Measurements from ENCODE around the gene ACTR1B.
"Not testable (repeated sequence)": the region's sequence is repeated elsewhere in the genome, so short reads cannot be mapped to it uniquely, and the experiment has no call there.

Gene ACTR1B

GRCh38 chr2:97693476-97693875 lies 29.6 kb upstream of the ACTR1B start:
- CTCF ChIA-PET: no interaction called here
- POLR2A ChIA-PET: no interaction called here
- H3K4me1 ChIP-seq (ENCODE audit: control extremely low read depth in 1 of 4, control insufficient read depth in 4 of 4, insufficient read depth in 4 of 4, low read length in 3 of 4): peaks cover 0 to 12% (median 4%) of the 10 kb centered on the region in 4 experiments
- H3K9me3 ChIP-seq (ENCODE audit: control extremely low read depth in 1 of 5, control insufficient read depth in 4 of 5, insufficient read depth in 2 of 5, low read depth in 1 of 5, low read length in 4 of 5): peaks cover 0 to 1% (median 0%) of the 10 kb centered on the region in 5 experiments
- H3K27me3 ChIP-seq (replicated peaks in 2 of 5; ENCODE audit: control insufficient read depth in 4 of 5, insufficient read depth in 5 of 5, low read length in 4 of 5): no peaks in the 10 kb centered on the region
- no peak for DNase-seq
- H3K4me3 ChIP-seq (ENCODE audit: control insufficient read depth in 1 of 7, extremely low read depth in 1 of 7, insufficient read depth in 4 of 7, low read depth in 2 of 7, low read length in 6 of 7): no peak overlapping the region
- no peak overlapping the region for H3K27ac ChIP-seq (ENCODE audit: insufficient read depth in 1 of 2, low read depth in 1 of 2, low read length in 2 of 2, poor library complexity in 1 of 2, severe bottlenecking in 2 of 2)
- H3K36me3 ChIP-seq (ENCODE audit: control insufficient read depth in 4 of 4, insufficient read depth in 4 of 4, low read length in 3 of 4): no peaks in the 10 kb centered on the region

GRCh38 chr2:97691166-97691565 lies 27.3 kb upstream of the ACTR1B start:
- Histone ChIP-seq H3K36me3 (ENCODE audit: control insufficient read depth in 4 of 4, insufficient read depth in 4 of 4, low read length in 3 of 4) (no peaks in the 10 kb centered on the region), H3K27ac (ENCODE audit: insufficient read depth in 1 of 2, low read depth in 1 of 2, low read length in 2 of 2, poor library complexity in 1 of 2, severe bottlenecking in 2 of 2) (no peak overlapping the region), H3K27me3 (replicated peaks in 2 of 5; ENCODE audit: control insufficient read depth in 4 of 5, insufficient read depth in 5 of 5, low read length in 4 of 5) (no peaks in the 10 kb centered on the region), H3K4me3 (ENCODE audit: control insufficient read depth in 1 of 7, extremely low read depth in 1 of 7, insufficient read depth in 4 of 7, low read depth in 2 of 7, low read length in 6 of 7) (no peak overlapping the region), H3K4me1 (ENCODE audit: control extremely low read depth in 1 of 4, control insufficient read depth in 4 of 4, insufficient read depth in 4 of 4, low read length in 3 of 4) (peaks cover 0 to 8% (median 4%) of the 10 kb centered on the region in 4 experiments), H3K9me3 (ENCODE audit: control extremely low read depth in 1 of 5, control insufficient read depth in 4 of 5, insufficient read depth in 2 of 5, low read depth in 1 of 5, low read length in 4 of 5) (peaks cover 0 to 1% (median 0%) of the 10 kb centered on the region in 5 experiments)
- ChIA-PET CTCF (interaction anchor here (1.2 to 1.6 kb wide), 3 partner anchors 9 to 101 kb away, joined by 3 to 7 read pairs (median 5); no protein-coding TSS in a partner anchor), POLR2A (interaction anchor here (0.8 kb wide), 2 partner anchors 17 to 27 kb away, joined by 3 read pairs; no protein-coding TSS in a partner anchor)
- 100% methylated on average over 3 of the region's 6 CpGs for WGBS (ENCODE audit: insufficient coverage)
- DNase-seq: no peak

GRCh38 chr2:97688062-97688827 lies 24.4 kb upstream of the ACTR1B start:
- Histone ChIP-seq H3K4me3 (ENCODE audit: control insufficient read depth in 1 of 7, extremely low read depth in 1 of 7, insufficient read depth in 4 of 7, low read depth in 2 of 7, low read length in 6 of 7) (no peak overlapping the region), H3K4me1 (ENCODE audit: control extremely low read depth in 1 of 4, control insufficient read depth in 4 of 4, insufficient read depth in 4 of 4, low read length in 3 of 4) (peaks cover 0 to 8% (median 4%) of the 10 kb centered on the region in 4 experiments), H3K36me3 (ENCODE audit: control insufficient read depth in 4 of 4, insufficient read depth in 4 of 4, low read length in 3 of 4) (no peaks in the 10 kb centered on the region), H3K27ac (ENCODE audit: insufficient read depth in 1 of 2, low read depth in 1 of 2, low read length in 2 of 2, poor library complexity in 1 of 2, severe bottlenecking in 2 of 2) (no peak overlapping the region), H3K27me3 (replicated peaks in 2 of 5; ENCODE audit: control insufficient read depth in 4 of 5, insufficient read depth in 5 of 5, low read length in 4 of 5) (no peaks in the 10 kb centered on the region), H3K9me3 (ENCODE audit: control extremely low read depth in 1 of 5, control insufficient read depth in 4 of 5, insufficient read depth in 2 of 5, low read depth in 1 of 5, low read length in 4 of 5) (peaks cover 0 to 2% (median 0%) of the 10 kb centered on the region in 5 experiments)
- ChIA-PET POLR2A (no interaction called here), CTCF (no interaction called here)
- 96% methylated on average over 8 of the region's 11 CpGs for WGBS (ENCODE audit: insufficient coverage)
- no peak for DNase-seq

GRCh38 chr2:97687235-97687634 lies 23.4 kb upstream of the ACTR1B start:
- H3K4me1 ChIP-seq (ENCODE audit: control extremely low read depth in 1 of 4, control insufficient read depth in 4 of 4, insufficient read depth in 4 of 4, low read length in 3 of 4); H3K9me3 ChIP-seq (ENCODE audit: control extremely low read depth in 1 of 5, control insufficient read depth in 4 of 5, insufficient read depth in 2 of 5, low read depth in 1 of 5, low read length in 4 of 5); H3K27me3 ChIP-seq (replicated peaks in 2 of 5; ENCODE audit: control insufficient read depth in 4 of 5, insufficient read depth in 5 of 5, low read length in 4 of 5); POLR2A ChIA-PET; H3K36me3 ChIP-seq (ENCODE audit: control insufficient read depth in 4 of 4, insufficient read depth in 4 of 4, low read length in 3 of 4); DNase-seq; H3K27ac ChIP-seq (ENCODE audit: insufficient read depth in 1 of 2, low read depth in 1 of 2, low read length in 2 of 2, poor library complexity in 1 of 2, severe bottlenecking in 2 of 2); H3K4me3 ChIP-seq (ENCODE audit: control insufficient read depth in 1 of 7, extremely low read depth in 1 of 7, insufficient read depth in 4 of 7, low read depth in 2 of 7, low read length in 6 of 7): not testable (repeated sequence)
- CTCF ChIA-PET: interaction anchor here (1.0 to 1.6 kb wide), 3 partner anchors 9 to 39 kb away, joined by 3 to 5 read pairs (median 3); no protein-coding TSS in a partner anchor
- WGBS (ENCODE audit: insufficient coverage): 100% methylated on average over 1 of the region's 3 CpGs

GRCh38 chr2:97678298-97678697 lies 14.5 kb upstream of the ACTR1B start:
- no peaks in the 10 kb centered on the region for H3K27me3 ChIP-seq (replicated peaks in 2 of 5; ENCODE audit: control insufficient read depth in 4 of 5, insufficient read depth in 5 of 5, low read length in 4 of 5)
- H3K4me1 ChIP-seq (ENCODE audit: control extremely low read depth in 1 of 4, control insufficient read depth in 4 of 4, insufficient read depth in 4 of 4, low read length in 3 of 4): peaks cover 7 to 28% (median 20%) of the 10 kb centered on the region in 4 experiments
- peaks cover 0 to 2% (median 0%) of the 10 kb centered on the region in 5 experiments for H3K9me3 ChIP-seq (ENCODE audit: control extremely low read depth in 1 of 5, control insufficient read depth in 4 of 5, insufficient read depth in 2 of 5, low read depth in 1 of 5, low read length in 4 of 5)
- no peaks in the 10 kb centered on the region for H3K36me3 ChIP-seq (ENCODE audit: control insufficient read depth in 4 of 4, insufficient read depth in 4 of 4, low read length in 3 of 4)
- POLR2A ChIA-PET: no interaction called here
- DNase-seq: no peak
- no CpG with 5 or more reads among the region's 1 CpG for WGBS (ENCODE audit: insufficient coverage)
- H3K27ac ChIP-seq (ENCODE audit: insufficient read depth in 1 of 2, low read depth in 1 of 2, low read length in 2 of 2, poor library complexity in 1 of 2, severe bottlenecking in 2 of 2): no peak overlapping the region
- CTCF ChIA-PET: no interaction called here
- H3K4me3 ChIP-seq (ENCODE audit: control insufficient read depth in 1 of 7, extremely low read depth in 1 of 7, insufficient read depth in 4 of 7, low read depth in 2 of 7, low read length in 6 of 7): no peak overlapping the region

- peaks cover 7 to 35% (median 27%) of the 10 kb centered on the region in 4 experiments for H3K4me1 ChIP-seq (ENCODE audit: control extremely low read depth in 1 of 4, control insufficient read depth in 4 of 4, insufficient read depth in 4 of 4, low read length in 3 of 4)
- ChIA-PET CTCF (interaction anchor here (1.0 to 2.3 kb wide), 2 partner anchors 13 to 15 kb away, joined by 3 to 11 read pairs; partner anchors contain the start of gene ACTR1B), POLR2A (no interaction called here)
- no peaks in the 10 kb centered on the region for H3K27me3 ChIP-seq (replicated peaks in 2 of 5; ENCODE audit: control insufficient read depth in 4 of 5, insufficient read depth in 5 of 5, low read length in 4 of 5)
- no peak overlapping the region for H3K27ac ChIP-seq (ENCODE audit: insufficient read depth in 1 of 2, low read depth in 1 of 2, low read length in 2 of 2, poor library complexity in 1 of 2, severe bottlenecking in 2 of 2)
- no peak overlapping the region for H3K4me3 ChIP-seq (ENCODE audit: control insufficient read depth in 1 of 7, extremely low read depth in 1 of 7, insufficient read depth in 4 of 7, low read depth in 2 of 7, low read length in 6 of 7)
- peaks cover 0 to 2% (median 0%) of the 10 kb centered on the region in 5 experiments for H3K9me3 ChIP-seq (ENCODE audit: control extremely low read depth in 1 of 5, control insufficient read depth in 4 of 5, insufficient read depth in 2 of 5, low read depth in 1 of 5, low read length in 4 of 5)
- no CpG with 5 or more reads among the region's 2 CpGs for WGBS (ENCODE audit: insufficient coverage)
- H3K36me3 ChIP-seq (ENCODE audit: control insufficient read depth in 4 of 4, insufficient read depth in 4 of 4, low read length in 3 of 4): no peaks in the 10 kb centered on the region
- DNase-seq: no peak
These were observed 13.6 kb upstream of the ACTR1B start for GRCh38 chr2:97677480-97677879.

- no peak for DNase-seq
- Histone ChIP-seq H3K4me1 (ENCODE audit: control extremely low read depth in 1 of 4, control insufficient read depth in 4 of 4, insufficient read depth in 4 of 4, low read length in 3 of 4) (peaks cover 7 to 28% (median 25%) of the 10 kb centered on the region in 4 experiments), H3K27ac (ENCODE audit: insufficient read depth in 1 of 2, low read depth in 1 of 2, low read length in 2 of 2, poor library complexity in 1 of 2, severe bottlenecking in 2 of 2) (no peak overlapping the region), H3K9me3 (ENCODE audit: control extremely low read depth in 1 of 5, control insufficient read depth in 4 of 5, insufficient read depth in 2 of 5, low read depth in 1 of 5, low read length in 4 of 5) (peaks cover 0 to 2% (median 0%) of the 10 kb centered on the region in 5 experiments), H3K27me3 (replicated peaks in 2 of 5; ENCODE audit: control insufficient read depth in 4 of 5, insufficient read depth in 5 of 5, low read length in 4 of 5) (no peaks in the 10 kb centered on the region), H3K36me3 (ENCODE audit: control insufficient read depth in 4 of 4, insufficient read depth in 4 of 4, low read length in 3 of 4) (no peaks in the 10 kb centered on the region), H3K4me3 (ENCODE audit: control insufficient read depth in 1 of 7, extremely low read depth in 1 of 7, insufficient read depth in 4 of 7, low read depth in 2 of 7, low read length in 6 of 7) (no peak overlapping the region)
- POLR2A ChIA-PET: no interaction called here
- 100% methylated on average over 1 of the region's 1 CpG for WGBS (ENCODE audit: insufficient coverage)
- CTCF ChIA-PET: interaction anchor here (1.0 to 2.3 kb wide), 3 partner anchors 12 to 22 kb away, joined by 3 to 11 read pairs (median 8); partner anchors contain the start of gene ACTR1B
These were observed 12.8 kb upstream of the ACTR1B start for GRCh38 chr2:97676620-97677019.
